LoVo (cell line): ENCODE measurements around the gene GID4.

Experiments
- DNase-seq: peaks from one replicate; pipeline ENCODE4 v3.0.0-alpha.2; 2016; ENCODE audit warnings: low spot score

GID4 gene

GRCh38 chr17:18017958-18018357, 21.2 kb upstream of the GID4 start:
- no peak for DNase-seq

GRCh38 chr17:18018411-18018921, 20.7 kb upstream of the GID4 start:
- no peak for DNase-seq

- DNase-seq = no peak
These were observed 19.4 kb upstream of the GID4 start for GRCh38 chr17:18019838-18020154.

- no peak for DNase-seq
These were observed 18.2 kb upstream of the GID4 start for GRCh38 chr17:18020971-18021370.

- DNase-seq = no peak
These were observed 17.8 kb upstream of the GID4 start for GRCh38 chr17:18021372-18021771.

- DNase-seq = no peak
These were observed 13.8 kb upstream of the GID4 start for GRCh38 chr17:18025241-18025944.

GRCh38 chr17:18025945-18026776, 13.0 kb upstream of the GID4 start:
- DNase-seq = no peak

GRCh38 chr17:18027280-18027679, 11.9 kb upstream of the GID4 start:
- no peak for DNase-seq

GRCh38 chr17:18028114-18028951, 10.9 kb upstream of the GID4 start:
- DNase-seq = no peak

- no peak for DNase-seq
These were observed 10.2 kb upstream of the GID4 start for GRCh38 chr17:18028952-18029540.

GRCh38 chr17:18031955-18032354, 7.3 kb upstream of the GID4 start:
- no peak for DNase-seq

- peak; percentile 86 for DNase-seq
These were observed 5.6 kb upstream of the GID4 start for GRCh38 chr17:18033442-18034099.

- DNase-seq = no peak
These were observed 3.5 kb upstream of the GID4 start for GRCh38 chr17:18035704-18036103.

- no peak for DNase-seq
These were observed 1.7 kb upstream of the GID4 start for GRCh38 chr17:18037486-18037885.

- DNase-seq = no peak
These were observed 908 bp upstream of the GID4 start for GRCh38 chr17:18038149-18038850.

- DNase-seq = peak; percentile 21
These were observed 490 bp downstream of the GID4 start for GRCh38 chr17:18039535-18040260.

GRCh38 chr17:18040261-18040858, 1.2 kb downstream of the GID4 start:
- no peak for DNase-seq

GRCh38 chr17:18041776-18042175, 2.6 kb downstream of the GID4 start:
- DNase-seq = no peak

- no peak for DNase-seq
These were observed 3.8 kb downstream of the GID4 start for GRCh38 chr17:18042983-18043382.

- DNase-seq = no peak
These were observed 4.3 kb downstream of the GID4 start for GRCh38 chr17:18043491-18043890.
